Myocyte (in vitro differentiated cells): Measurements from ENCODE around the gene SLC30A7. TPM values are rescaled to one million over a fixed set of nuclear protein-coding genes. Genes with fewer than 3 reads are reported as not detected.
"Not testable (repeated sequence)": the region's sequence is repeated elsewhere in the genome, so short reads cannot be mapped to it uniquely, and the experiment has no call there.

ENCODE experiments used
- DNase-seq: peaks from one replicate; pipeline ENCODE4 v3.0.0-alpha.2; 2012; ENCODE audit warnings: low read depth
- total RNA-seq: library from RNA; depleted of rRNA; stranded (reverse); fragments of >200 nt; gene quantifications from 2 replicates; pipeline ENCODE4 v1.2.3, GENCODE V29; 2014

Gene SLC30A7
- total RNA-seq, 1 donor from 2014 or later: 18.3 TPM

DNA sequence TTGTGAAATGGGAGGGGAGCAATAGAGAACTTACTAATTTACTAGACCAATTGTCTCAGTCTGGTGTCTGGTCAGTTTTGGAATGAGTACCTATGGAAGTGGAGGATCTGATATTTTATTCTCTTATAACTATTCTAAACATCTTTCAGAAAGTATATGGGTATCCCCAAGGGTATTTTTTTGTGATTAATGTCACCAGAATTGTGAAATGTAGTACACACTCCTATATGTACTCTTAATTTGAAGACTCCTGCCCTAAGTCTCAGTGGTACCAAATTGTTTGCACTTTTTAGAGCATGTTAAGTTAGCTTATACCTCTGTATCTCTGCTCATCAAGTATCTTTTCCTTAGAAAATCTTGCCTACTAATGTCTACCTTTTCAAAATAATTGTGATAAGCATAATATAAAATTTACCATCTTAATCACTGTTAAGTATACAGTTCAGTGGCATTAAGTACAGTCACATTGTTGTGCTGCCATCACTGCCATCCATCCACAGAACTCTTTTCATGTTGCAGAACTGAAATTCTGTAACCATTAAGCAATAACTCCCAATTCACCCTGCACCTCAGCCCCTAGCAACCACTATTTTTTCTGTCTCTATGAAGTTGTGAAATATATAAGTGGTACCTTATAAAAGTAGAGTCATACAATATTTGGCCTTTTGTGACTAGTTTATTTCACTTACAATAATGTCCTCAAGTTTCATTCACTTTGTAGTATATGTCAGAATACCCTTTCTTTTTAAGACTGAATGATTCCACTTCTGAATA is 40.5 kb downstream of the SLC30A7 start:
- no peak for DNase-seq

DNA sequence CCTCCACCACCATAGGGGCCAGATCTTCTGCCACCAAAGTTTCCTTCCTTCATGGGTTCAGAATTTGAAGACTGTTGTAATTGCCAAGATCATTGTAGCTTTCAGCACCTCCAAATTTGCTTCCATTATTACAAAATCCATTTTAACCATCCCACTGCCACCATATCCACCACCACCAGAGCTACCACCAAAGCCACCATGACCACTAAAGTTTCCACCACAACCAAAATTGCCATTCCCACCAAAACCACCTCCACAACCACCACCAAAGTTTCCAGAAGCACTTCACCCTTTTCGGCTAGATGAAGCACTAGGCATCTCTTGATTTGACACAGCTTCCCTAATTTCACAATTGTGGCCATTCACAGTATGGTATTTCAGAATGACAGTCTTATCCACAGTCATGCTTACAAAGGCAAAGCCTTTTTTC is 45.2 kb downstream of the SLC30A7 start:
- DNase-seq: no peak

DNA sequence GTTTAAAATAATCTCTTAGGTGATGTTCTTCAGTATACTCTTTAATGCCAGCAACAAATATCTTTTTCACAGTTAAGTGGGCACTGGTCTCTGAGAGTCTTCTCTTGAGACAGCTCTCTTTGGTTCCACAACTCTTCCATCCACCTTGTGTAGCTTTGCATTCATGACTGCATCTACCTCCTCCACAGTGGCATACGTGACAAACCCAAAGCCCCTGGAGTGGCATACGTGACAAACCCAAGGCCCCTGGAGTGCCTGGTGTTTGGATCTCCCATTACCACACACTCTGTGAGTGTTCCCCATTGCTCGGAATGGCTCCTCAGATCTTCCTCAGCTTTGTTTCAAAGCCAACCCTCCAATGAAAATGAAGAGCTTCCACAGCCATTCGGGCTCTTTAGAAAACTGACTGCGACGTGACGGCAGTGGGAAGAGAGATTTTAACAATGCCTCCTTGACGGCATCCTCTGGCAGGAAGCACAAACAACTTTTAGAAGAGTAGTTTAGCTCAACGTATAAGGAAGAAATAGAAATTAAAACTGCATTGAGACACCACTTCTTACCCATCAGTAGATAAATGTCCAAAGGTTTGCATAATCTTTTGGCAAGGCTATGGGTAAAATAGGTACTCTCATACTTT is 45.8 kb downstream of the SLC30A7 start:
- no peak for DNase-seq

DNA sequence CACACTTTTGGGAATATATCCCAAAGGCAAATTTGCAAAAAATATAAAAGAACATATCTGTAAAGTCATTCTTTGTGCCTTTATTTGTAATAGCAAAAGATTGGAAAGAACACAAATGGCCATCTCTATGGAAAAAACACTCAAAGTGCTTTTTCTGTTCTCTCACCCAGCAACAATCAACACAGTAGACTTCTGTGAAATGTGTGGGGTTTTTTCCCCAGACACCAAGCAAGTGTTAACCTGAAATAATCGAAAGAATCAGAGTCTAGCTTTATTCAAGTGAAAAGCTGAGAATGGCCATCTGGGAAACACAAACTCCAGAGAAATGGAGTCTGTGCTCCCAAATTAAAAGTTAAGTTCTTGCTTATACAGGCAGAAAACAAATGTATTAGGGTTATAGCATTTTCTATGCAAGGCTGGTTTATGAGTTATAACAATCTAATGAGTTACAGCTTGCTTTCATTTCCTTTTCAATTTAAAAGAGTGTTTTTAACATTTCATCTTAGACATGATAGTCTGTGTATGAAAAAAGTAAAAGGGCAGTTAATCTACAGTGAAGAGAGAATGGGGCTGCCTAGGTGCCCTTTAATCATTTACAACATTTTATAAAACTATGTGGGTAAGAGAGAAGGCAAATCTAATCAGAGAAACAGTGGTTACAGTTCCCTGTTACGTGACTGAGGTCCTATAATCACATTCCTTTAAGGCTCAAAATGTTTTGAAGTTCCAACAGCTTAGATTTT is 46.6 kb downstream of the SLC30A7 start:
- DNase-seq: no peak

DNA sequence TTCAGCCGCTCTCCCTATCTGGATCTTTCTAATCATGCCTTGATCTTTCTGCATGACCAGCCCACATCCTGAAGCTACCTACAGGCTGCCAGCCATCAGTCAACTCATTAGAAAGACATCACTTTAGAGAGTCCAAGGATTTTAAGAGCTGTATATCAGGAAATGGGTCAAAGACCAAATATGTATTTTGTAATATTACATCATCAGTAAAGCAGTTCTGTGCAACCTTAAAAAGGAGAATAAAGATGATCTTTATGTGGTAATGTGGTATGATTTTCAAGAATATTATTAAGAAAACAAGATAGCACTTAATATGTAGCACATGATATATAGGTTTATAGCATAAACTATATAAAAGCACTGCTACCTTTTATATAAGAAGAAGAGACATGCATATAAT is 47.6 kb downstream of the SLC30A7 start:
- DNase-seq: no peak

DNA sequence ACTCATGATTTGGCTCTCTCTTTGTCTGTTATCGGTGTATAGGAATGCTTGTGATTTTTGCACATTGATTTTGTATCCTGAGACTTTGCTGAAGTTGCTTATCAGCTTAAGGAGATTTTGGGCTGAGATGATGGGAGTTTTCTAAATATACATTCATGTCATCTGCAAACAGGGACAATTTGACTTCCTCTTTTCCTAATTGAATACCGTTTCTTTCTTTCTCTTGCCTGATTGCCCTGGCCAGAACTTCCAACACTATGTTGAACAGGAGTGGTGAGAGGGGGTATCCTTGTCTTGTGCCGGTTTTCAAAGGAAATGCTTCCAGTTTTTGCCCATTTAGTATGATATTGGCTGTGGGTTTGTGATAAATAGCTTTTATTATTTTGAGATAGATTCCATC is 50.2 kb downstream of the SLC30A7 start:
- not testable (repeated sequence) for DNase-seq

DNA sequence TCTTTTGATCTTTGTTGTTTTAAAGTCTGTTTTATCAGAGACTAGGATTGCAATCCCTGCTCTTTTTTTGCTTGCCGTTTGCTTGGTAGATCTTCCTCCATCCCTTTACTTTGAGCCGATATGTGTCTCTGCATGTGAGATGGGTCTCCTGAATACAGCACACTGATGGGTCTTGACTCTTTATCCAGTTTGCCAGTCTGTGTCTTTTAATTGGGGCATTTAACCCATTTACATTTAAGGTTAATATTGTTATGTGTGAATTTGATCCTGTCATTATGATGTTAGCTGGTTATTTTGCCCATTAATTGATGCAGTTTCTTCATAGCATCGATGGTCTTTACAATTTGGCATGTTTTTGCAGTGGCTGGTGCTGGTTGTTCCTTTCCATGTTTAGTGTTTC is 51.9 kb downstream of the SLC30A7 start:
- not testable (repeated sequence) for DNase-seq

DNA sequence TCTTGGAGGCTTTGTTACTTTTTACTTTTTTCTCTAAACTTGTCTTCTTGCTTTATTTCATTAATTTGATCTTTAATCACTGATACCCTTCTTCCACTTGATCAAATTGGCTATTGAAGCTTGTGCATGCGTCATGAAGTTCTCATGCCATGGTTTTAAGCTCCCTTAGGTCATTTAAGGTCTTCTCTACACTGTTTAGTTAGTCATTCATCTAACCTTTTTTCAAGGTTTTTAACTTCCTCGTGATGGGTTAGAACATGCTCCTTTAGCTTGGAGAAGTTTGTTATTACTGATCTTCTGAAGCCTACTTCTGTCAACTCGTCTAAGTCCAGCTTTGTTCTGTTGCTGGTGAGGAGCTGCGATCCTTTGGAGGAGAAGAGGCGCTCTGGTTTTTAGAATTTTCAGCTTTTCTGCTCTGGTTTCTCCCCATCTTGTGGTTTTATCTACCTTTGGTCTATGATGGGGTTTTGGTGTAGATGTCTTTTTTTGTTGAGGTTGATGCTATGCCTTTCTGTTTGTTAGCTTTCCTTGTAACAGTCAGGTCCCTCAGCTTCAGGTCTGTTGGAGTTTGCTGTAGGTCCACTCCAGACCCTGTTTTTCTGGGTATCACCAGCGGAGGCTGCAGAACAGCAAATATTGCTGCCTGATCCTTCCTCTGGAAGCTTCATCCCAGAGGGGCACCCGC is 53.0 kb downstream of the SLC30A7 start:
- not testable (repeated sequence) for DNase-seq

DNA sequence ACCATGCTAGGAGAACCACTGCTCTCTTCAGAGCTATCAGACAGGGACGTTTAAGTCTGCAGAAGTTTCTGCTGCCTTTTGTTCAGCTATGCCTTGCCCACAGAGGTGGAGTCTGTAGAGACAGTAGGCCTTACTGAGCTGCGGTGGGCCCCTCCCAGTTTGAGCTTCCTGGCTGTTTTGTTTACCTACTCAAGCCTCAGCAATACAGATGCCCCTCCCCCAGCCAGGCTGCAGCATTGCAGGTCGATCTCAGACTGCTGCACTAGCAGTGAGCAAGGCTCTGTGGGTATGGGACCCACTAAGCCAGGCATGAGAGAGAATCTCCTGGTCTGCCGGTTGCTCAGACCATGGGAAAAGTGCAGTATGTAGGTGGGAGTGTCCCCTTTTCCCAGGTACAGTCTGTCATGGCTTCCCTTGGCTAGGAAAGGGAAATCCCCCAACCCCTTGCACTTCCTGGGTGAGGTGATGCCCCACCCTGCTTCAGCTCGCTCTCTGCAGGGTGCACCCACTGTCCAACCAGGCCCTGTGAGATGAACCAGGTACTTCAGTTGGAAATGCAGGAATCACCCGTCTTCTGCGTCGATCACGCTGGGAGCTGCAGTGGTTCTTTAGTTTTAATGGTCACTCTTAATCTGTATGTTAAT is 53.7 kb downstream of the SLC30A7 start:
- not testable (repeated sequence) for DNase-seq

DNA sequence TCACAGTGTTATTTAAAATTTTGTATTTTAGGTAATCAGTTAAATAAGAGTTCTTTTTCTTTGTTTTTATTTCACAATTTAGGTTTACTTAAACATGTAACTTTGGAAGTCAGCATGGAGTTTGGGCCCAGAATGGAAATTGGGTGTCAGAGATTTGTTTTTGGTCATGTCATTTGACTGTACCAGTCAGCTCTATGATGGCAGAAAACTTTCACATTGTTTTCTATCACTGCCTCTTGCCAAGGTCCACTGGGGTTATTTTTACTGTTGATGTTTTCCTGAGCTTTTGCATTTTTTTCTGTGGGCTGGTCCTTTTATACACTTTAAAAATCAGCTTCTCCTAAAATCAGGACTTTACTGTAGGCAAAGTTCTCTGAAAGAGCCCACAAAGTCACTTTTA is 54.4 kb downstream of the SLC30A7 start:
- no peak for DNase-seq

DNA sequence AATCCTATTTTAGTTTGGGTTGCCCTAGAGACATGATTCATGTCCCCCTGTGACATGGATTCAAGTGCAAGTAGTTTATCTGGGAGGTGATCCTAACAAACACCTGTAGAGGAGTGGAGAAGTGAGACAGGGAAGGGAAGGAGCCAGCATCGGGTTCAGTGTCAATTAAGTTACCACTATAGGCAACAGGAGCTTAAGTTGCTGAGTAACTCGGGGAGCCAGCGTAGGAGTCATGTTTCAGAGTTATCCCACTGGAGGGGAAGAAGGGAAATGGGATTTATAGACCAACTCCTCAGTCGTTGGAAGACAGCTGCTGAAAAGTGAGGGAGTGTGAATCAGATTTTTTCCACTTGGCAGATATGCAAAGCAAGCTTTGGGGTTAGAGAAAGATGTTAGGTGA is 54.9 kb downstream of the SLC30A7 start:
- peak; percentile 83 for DNase-seq

DNA sequence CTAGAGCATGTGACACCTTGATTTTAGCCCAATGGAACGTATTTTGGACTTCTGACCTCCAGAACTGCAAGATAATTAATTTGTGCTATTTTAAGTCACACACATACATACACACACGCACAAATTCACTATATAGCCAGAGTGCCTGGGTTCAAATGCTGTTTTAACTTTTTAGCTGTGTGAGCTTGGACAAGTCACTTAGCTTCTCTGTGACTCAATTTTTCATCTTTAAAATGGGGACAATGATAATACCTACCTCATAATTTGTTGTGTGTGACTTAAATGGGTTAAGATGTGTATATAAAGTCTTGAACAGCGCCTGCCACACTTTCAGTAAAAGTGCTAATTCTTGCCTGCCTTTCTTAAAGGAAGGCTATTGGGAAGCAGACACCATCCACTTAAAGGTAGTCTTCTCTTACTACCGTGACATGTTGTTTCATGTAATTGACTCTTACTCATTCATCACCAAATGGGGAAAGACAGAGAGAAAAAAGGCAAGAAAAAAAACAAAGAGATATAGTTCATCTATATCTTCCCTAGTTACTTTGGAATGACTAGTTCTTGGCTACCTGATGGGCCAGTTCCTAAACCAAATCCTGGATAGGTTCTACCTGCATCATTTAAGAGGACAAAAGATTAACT is 56.3 kb downstream of the SLC30A7 start:
- DNase-seq: no peak

DNA sequence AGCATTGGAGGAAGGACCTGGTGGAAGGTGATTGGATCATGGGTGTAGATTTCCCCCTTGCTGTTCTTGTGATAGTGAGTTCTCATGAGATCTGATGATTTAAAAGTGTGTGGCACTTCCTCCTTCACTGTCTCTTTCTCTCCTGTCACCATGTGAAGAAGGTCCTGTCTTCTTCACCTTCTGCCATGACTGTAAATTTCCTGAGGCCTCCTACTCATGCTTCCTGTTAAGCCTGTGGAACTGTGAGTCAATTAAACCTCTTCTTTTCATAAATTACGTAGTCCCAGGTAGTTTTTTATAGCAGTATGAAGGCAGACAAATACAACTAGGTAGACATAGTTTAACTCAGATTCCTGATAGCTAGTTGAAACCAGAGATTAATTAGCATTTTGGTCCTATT is 57.1 kb downstream of the SLC30A7 start:
- DNase-seq: not testable (repeated sequence)

DNA sequence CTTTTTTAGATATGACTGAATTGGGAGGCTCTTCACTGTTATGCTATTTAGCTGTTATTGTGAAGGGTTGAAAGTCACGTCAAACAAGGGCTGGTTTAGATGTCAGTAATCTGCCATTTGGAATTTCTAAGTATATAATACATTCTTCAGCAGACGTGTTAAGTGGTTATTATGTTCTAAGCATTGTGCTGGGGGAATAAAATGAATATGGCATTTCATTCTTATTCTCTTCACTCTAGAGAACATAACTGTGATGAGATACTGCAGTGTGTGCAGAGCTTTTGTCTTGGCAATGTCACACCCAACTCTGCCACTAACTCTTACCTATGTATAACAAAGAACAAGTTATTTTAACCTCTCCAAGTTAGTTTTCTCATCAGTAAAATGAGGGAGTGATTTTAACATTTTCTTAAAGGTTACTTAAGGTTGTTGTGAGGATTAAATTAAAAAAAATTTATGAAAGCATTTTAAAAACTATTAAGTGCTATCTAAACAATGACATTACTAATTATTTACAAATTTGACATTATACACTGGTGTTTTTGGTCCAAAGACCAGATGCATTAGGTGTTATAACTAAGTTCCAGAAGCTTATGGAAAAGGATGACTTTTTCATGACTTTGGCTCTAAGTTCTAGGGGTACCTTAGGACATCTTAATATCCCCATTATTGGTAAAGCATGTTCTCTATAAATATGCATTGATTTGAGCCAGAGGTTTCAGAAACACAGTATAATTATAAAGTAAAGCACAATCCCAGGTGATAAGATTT is 58.3 kb downstream of the SLC30A7 start:
- no peak for DNase-seq

DNA sequence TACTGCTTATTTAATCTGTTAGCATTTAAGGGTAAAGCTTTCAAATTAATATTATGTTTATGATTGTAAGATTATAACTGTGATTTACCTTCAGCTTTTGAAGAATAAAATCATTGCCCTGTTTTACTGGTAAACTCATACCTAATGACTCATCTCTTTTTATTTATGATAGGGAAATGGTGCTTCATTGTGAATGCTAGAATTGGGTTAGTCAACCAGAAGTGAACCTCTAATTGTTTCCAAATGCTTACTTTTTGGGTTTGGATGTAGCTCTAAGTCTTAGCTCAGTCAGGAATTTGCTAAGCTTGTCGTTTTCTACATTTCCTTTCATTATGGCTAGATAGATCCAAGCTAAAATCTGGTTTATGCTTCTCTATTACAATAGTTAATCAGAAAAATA is 59.4 kb downstream of the SLC30A7 start:
- peak; percentile 26 for DNase-seq

DNA sequence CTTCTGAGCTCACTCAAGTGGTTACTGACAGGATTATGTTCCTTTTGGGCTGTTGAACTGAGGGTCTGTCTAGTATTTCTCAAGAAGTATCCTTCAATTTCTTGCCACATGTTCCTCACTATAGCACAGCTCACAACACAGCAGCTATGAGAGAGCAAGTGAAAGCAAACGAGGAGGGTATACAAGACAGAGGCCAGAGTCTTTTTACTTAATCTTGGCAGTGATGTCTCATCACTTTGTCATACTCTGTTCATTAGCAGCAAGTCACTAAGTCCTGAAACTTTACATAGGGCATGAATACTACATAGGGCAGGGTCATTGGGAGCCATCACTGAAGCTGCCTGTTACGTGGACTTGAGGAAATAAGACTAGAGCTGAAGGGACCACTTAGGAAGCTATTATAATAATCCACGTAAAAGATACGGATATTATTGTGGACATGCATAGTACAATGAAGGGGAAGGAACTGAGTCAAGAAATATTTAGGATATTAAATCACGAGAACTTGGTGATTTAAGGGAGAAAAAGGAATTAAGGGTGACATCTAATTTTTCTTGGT is 63.7 kb downstream of the SLC30A7 start:
- no peak for DNase-seq

DNA sequence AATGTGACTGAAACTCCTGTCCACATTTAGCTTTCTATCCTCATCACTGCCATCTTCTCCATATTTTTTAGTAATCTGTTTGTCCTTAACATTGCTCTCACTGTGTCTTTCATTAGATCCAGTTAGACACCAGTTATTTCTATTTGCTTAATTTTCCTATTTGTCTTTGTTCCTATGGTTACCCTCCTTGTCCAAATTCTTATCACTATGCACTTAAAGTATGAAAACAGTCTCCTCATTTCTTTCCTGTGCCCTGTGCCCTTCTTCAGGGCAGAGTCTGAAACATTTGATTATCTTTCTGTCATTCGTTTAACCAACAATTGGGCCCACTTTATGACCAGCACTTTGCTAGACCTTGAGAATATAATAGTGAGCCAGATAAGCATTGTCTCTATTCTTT is 64.2 kb downstream of the SLC30A7 start:
- DNase-seq: no peak

DNA sequence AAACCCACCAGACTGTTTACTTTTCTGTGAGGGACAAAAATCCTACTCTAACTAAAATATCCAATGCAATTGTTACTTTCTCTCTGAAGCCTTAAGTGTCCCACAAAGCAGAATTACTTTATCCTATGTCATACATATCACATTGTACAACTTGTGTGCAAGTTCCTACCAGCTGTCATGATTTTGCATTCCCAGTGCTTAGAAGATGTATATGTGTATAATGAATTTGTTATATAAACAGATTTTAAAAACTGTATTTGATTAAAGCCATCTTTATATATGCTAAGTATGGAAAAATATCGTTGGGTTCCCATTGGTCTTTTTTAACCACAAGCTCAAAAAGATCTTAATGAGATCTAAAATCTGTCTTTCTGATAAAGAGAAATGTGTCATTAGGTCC is 72.7 kb downstream of the SLC30A7 start:
- no peak for DNase-seq

DNA sequence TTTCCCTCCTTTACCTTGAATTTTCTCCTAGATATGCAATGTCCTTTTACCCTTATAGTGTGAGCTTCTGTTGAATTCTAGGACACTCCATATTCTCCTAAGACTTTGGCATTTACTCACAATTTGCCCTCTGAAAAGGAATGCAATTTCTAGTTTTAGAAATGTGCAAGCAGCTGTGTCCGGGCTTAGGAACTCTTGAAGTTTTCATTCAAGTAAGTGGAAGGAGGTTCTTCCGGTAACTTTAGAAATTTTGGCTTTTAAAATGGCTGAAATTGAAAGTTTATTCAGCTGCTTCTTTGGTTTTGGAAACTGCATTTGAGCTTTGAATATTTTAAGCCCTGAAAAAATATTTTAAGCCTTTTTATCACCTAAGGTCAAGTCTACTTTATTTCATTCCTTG is 73.4 kb downstream of the SLC30A7 start:
- DNase-seq: peak; percentile 53

DNA sequence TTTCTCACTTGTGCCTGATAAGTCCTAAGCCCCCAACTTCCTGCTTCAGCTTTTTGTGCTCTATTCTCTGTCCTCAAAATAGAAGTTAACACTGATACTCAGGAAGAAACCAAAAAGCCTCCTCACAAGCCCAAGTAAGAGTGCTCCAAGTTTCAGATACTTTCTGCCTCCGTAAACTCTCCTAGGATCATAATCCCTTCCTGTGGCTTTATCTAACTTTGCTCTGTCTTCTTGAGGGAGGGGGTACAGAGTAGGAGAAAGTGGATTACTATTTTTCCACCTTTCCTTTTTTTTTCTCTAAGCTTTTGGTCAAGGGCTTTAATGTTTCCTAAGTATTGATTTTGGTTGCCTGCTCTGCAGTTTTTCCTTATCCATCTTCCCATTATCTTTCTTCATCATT is 75.1 kb downstream of the SLC30A7 start:
- no peak for DNase-seq
